ENCODE data around the gene PDE4D. TPM values are rescaled to one million over a fixed set of nuclear protein-coding genes. Genes with fewer than 3 reads are reported as not detected.
A peak's percentile ranks its signal among the peaks of the same experiment; 100 is the strongest.
"Not testable (repeated sequence)": the region's sequence is repeated elsewhere in the genome, so short reads cannot be mapped to it uniquely, and the experiment has no call there.

Gene PDE4D
- total RNA-seq, 1 donor, result 12.7 TPM

- TF ChIP-seq CTCF (IDR thresholded peaks at IDR 0.05; ENCODE audit: insufficient read depth, low read length), result no peak
- DNase-seq (ENCODE audit: low read depth), result no peak
- no peak overlapping the region for H3K4me3 ChIP-seq (ENCODE audit: low read depth, low read length)
Observed at GRCh38 chr5:59789197-59789596, 104.3 kb downstream of the PDE4D start.

GRCh38 chr5:59786334-59786805 lies 107.2 kb downstream of the PDE4D start:
- no peak for TF ChIP-seq CTCF (IDR thresholded peaks at IDR 0.05; ENCODE audit: insufficient read depth, low read length)
- no peak overlapping the region for H3K4me3 ChIP-seq (ENCODE audit: low read depth, low read length)
- DNase-seq (ENCODE audit: low read depth), result peak; percentile 53

- no peak overlapping the region for H3K4me3 ChIP-seq (ENCODE audit: low read depth, low read length)
- TF ChIP-seq CTCF (IDR thresholded peaks at IDR 0.05; ENCODE audit: insufficient read depth, low read length), result no peak
- DNase-seq (ENCODE audit: low read depth), result no peak
Observed at GRCh38 chr5:59785676-59786333, 107.7 kb downstream of the PDE4D start.

- DNase-seq (ENCODE audit: low read depth), result not testable (repeated sequence)
Observed at GRCh38 chr5:59784708-59785107, 108.8 kb downstream of the PDE4D start.

GRCh38 chr5:59783264-59783663 lies 110.3 kb downstream of the PDE4D start:
- TF ChIP-seq CTCF (IDR thresholded peaks at IDR 0.05; ENCODE audit: insufficient read depth, low read length), result no peak
- no peak for DNase-seq (ENCODE audit: low read depth)
- no peak overlapping the region for H3K4me3 ChIP-seq (ENCODE audit: low read depth, low read length)

More at GRCh38 chr5:59784708-59785107, 108.8 kb downstream of the PDE4D start:
- not testable (repeated sequence) for H3K4me3 ChIP-seq (ENCODE audit: low read depth, low read length)

GRCh38 chr5:59782856-59783255 lies 110.7 kb downstream of the PDE4D start:
- no peak overlapping the region for H3K4me3 ChIP-seq (ENCODE audit: low read depth, low read length)
- no peak for DNase-seq (ENCODE audit: low read depth)
- no peak for TF ChIP-seq CTCF (IDR thresholded peaks at IDR 0.05; ENCODE audit: insufficient read depth, low read length)

GRCh38 chr5:59779453-59779852 lies 114.1 kb downstream of the PDE4D start:
- no peak for TF ChIP-seq CTCF (IDR thresholded peaks at IDR 0.05; ENCODE audit: insufficient read depth, low read length)
- no peak for DNase-seq (ENCODE audit: low read depth)
- H3K4me3 ChIP-seq (ENCODE audit: low read depth, low read length), result no peak overlapping the region

Measured in fibroblast of the aortic adventitia (primary cell).